Stimulated activated CD4-positive, alpha-beta T cell treated with anti-CD3 and anti-CD28 coated beads, TNF-alpha, amount 100 ng/mL, for 24 hours (primary cell): Measurements from ENCODE around the gene DBF4.
"Not testable (repeated sequence)": the region's sequence is repeated elsewhere in the genome, so short reads cannot be mapped to it uniquely, and the experiment has no call there.

Source experiments
- DNase-seq, 3 experiments: peaks; one replicate each; pipeline ENCODE4 v3.0.0-alpha.2; 2020; ENCODE audit warnings: low read depth in 3 of 3

Gene DBF4

GRCh38 chr7:87882151-87882937, 6.1 kb downstream of the DBF4 start:
- no peak for DNase-seq

DNA sequence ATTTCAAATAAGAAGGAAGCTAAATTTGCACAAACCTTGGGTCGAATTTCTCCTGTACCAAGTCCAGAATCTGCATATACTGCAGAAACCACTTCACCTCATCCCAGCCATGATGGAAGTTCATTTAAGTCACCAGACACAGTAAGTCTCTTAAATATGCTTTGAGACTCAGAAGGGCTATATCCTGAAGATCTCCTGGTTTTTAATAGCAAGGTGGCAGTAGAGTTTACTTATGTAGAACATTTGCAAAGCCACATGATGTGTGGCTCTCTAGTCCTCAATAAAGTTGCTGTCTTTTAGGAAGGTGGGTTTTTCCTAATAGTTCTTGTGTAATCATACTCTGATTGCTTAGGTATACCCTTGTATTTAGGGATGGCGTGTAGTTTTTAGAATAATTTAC, 8.7 kb downstream of the DBF4 start:
- DNase-seq = no peak

DNA sequence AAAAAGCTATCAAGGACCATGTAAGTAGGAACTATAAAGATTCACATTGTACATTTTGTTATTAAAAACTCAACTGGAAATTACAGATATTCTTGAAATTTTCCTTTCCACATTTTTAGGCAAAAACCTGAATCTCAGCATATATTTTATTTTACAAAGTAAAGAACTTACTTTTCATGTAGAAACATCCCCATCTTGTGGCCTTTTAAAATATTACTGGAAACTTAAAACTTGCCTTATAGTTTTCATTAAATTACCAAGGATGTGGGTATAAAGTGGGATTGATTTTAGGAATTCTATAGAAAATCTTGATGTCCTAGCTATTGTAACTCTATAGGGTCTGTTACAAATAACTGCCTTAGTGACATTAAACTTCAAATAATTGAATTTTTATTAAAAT, 10.6 kb downstream of the DBF4 start:
- no peak for DNase-seq

DNA sequence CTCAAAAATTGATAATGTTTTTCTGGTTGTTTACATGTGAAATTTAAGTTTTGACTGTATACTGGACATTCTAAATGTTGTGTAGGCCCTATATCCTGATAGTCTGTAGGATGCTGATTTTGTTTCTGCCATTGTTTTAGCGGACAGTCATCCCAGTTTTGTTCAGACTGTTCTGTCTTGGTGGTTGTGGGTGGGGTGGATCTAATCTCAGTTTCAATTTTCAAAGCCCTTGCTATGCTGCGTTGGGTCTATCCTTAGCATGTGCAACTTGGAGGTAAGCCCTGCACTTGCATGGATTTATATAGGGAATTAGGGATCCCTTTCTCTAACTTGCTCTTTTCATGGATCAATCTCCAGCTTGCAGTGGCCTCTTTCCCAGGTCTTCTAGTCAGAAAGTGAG, 19.1 kb downstream of the DBF4 start:
- DNase-seq = no peak

DNA sequence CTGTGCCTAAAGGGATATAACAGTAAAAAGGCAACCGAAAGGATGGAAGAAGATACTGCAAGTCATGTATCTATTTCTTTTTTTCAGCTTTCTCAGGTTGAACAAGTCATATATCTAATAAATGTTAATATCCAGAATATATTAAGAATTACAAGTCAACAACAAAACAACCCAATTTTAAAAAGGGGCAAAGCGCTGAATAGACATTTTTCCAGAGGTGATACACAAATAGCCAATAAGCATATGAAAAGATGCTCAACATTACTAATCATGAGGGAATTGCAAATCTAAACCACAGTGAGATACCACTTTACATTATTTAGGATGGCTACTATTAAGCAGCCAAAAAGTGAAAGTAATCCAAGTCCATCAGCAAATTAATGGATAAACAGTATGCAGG, 23.0 kb downstream of the DBF4 start:
- no peak for DNase-seq

- DNase-seq = not testable (repeated sequence)
These were observed 31.0 kb downstream of the DBF4 start for GRCh38 chr7:87907136-87907906.

GRCh38 chr7:87908814-87909213, 32.5 kb downstream of the DBF4 start:
- not testable (repeated sequence) for DNase-seq

GRCh38 chr7:87912121-87912520, 35.8 kb downstream of the DBF4 start:
- no peak for DNase-seq

DNA sequence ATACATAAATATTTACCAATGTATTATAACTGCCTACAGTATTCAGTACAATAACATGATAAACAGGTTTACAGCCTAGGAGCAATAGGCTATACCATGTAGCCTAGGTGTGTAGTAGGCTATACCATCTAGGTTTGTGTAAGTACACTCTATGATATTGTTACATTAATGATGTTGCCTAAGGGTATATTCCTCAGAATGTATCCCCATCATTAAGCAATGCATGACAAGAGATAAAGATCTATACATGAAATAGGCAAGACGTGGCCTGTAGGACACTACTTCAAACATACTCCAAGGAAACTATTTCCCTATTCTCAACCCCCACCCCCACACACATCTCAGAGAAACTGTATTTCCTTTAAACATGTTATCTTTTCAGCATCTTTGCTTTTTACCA, 42.4 kb downstream of the DBF4 start:
- DNase-seq = no peak

GRCh38 chr7:87919875-87920274, 43.6 kb downstream of the DBF4 start:
- no peak for DNase-seq

DNA sequence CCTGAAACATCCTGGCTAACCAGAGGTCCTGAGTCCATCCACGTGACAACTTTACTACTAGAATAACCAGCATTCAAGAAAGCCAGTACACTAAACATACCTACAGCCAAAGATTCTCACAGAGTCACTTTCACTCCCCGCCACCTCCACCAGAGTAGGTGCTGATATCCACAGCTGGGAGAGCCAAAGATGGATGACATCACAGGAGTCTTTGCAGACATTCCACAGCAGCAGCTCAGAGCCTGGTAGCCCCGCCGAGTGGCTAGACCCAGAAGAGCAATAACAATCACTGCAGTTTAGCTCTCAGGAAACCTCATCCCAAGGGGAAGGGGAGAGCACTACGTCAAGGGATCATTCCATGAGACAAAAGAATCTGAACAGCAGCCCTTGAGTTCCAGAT, 44.3 kb downstream of the DBF4 start:
- no peak for DNase-seq

GRCh38 chr7:87922759-87923395, 46.6 kb downstream of the DBF4 start:
- not testable (repeated sequence) for DNase-seq

DNA sequence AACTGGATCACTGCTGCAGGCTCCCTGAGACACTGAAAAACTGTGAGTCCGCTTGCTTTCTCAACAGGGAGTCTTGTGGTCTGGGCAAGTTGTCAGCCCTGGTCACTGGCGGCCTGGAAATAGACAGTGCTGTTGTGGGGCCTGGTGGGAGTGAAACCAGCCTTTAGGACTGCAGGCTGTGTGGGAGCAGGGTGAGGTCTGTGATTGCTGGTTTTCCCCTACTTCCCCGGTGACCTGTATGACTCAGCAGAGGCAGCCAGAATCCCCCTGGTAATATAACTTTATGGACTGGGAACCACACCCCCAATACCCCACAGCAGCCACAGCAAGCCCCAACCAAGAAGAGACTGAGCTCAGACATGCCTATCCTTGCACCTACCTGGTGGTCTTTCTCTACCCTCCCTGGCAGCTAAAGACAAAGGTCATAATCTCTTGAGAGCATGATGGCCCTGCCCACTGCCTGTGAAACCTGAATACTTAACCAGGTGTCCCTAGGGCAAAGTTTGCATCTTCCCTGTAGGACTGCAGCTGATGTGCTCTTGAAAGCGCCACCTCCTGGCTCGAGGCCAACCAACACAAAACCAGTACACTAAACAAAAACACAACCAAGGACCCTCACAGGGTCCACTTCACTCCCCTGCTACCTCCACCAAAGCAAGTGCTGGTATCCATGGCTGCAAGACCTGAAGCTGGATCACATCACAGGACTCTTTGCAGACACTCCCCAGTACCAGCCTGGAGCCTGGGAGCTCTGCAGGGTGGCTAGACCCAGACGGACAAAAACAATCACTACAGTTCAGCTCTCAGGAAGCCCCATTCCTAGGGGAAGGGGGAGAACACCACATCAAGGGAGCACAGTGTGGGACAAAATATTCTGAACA, 50.5 kb downstream of the DBF4 start:
- DNase-seq = no peak

DNA sequence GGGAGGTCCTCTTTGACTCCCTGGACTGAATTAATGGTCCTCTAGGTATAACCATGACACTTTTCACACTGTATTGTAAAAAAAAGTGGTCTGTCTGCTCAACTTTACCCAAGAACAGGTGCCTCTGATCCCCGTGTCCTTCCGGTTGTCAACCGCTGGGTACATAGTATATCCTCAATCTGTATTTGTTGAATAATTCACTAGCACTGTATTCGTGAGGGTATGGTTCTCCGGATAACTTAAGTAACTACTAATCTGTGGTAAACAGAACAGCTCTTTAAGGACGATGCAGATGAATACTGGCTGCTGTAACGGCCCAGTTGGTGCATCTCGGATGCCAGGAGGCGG, 57.3 kb downstream of the DBF4 start:
- no peak for DNase-seq

DNA sequence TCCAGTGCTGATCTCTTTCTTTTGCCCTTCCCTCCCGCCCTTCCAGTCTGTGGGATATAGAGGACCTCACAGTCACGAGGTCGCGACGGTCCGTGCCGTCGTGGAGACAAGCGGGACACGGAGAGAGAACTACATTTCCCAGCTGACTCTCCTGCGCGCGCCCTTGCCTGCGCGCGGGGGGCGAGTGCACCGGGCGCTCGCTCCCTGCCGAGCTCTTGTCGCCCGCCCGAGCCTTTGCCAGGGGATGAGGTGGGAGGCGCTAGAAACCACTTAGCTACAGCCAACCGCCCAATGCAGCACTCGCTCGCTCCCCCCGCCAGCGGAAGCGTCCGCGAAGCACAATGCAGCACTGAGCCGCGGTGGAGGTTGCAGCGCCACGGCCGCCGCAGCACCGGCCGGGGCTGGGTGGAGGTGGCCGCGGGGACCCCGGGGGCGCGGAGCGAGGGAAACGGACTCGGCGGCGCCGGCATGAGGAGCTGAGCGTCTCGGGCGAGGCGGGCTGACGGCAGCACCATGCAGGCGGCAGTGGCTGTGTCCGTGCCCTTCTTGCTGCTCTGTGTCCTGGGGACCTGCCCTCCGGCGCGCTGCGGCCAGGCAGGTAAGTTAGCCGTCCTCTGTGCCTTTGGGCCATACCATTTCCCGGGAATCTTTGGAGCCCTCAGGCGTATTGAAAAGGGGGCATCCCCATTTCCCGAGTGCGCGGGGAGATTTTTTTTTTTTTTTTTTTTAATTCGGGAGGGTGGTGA, 57.8 kb downstream of the DBF4 start, which contains the start of gene ADAM22:
Gene ADAM22, plus strand, starts transcription at position 299 of the 746 bp plus-strand sequence. Its CDS starts 215 bp downstream, at position 514.
- DNase-seq = peak; percentile 42 to 79 (median 63)

GRCh38 chr7:87934699-87935383, 58.5 kb downstream of the DBF4 start:
- DNase-seq = no peak

- no peak for DNase-seq
These were observed 59.1 kb downstream of the DBF4 start for GRCh38 chr7:87935384-87935706.

GRCh38 chr7:87941138-87941537, 64.8 kb downstream of the DBF4 start:
- no peak for DNase-seq

DNA sequence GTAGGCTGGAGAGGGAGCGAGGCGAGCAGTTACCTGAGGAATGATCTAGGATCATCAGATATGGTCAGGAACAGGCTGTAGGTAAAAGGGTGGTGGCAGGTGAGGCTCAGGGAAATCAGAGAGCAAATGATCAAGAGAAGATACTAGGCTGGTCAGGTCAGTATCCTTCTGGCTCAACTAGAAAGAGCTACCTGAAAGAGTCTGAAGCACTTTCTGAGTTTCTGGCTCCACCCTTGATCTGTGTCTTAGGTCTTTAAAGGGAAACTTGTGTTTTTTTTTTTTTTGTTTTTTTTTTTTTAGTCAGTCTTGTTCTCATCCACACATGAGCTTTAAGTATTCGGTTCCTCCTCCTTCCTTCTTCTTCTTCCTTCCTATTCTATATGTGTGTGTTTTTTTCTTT, 68.3 kb downstream of the DBF4 start:
- DNase-seq = no peak

DNA sequence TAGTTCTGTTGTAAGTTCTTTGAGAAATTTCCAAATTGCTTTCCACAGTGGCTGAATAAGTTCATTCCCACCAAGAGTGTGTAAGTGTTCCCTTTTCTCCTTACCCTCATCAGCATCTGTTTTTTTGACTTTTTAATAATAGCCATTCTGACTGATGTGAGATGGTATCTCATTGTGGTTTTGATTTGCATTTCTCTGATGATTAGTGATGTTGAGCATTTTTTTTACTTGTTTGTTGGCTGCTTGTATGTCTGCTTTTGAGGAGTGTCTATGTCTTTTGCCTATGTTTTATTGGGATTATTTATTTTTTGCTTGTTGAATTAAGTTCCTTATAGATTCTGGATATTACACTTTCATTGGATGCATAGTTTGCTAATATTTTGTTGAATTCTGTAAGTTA, 69.6 kb downstream of the DBF4 start:
- DNase-seq = not testable (repeated sequence)

DNA sequence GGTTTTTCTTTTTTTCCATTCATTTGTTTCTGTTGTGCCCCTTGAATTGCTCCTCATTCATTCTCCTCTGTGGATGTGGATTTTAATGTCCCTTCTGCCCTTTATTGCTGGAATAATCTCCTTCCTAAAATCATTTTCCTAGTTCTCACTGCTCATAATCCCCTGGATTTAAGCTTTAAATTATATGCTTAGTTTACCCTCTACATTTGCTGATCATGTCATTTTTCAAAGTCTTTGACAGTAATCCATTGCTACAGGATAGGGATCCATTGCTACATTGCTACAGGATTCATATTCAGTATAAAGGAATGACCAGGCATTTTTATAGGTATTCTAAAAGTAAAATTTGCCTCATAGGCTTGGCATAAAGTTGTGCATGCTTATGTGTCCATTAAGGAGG, 72.1 kb downstream of the DBF4 start:
- DNase-seq = no peak
